HCT116 (cell line): Measurements from ENCODE around the gene PGBD4. TPM values are rescaled to one million over a fixed set of nuclear protein-coding genes. Genes with fewer than 3 reads are reported as not detected.

Experiments
- ATAC-seq: fragments of 200-7000 bp; cut with Tn5 transposase; 2 replicates; pipeline ENCODE4 v1.9.1; 2020; ENCODE audit warnings: mild to moderate bottlenecking, moderate library complexity
- BruUV-seq: library from RNA; stranded (reverse); fragments of 400-500 nt; replicated peaks from 2 replicates; lab custom pipeline; 2021; lab: Mats Ljungman, UMichigan
- CTCF ChIA-PET: fragments of 300-600 bp; sonication (Branson Sonifier 250); formaldehyde crosslinking; loops from one replicate; lab custom pipeline; 2021; ENCODE audit warnings: antibody characterized with exemption; lab: Charles Lee
- POLR2A ChIA-PET: fragments of 300-600, 350-600 bp; sonication (Branson Sonifier 250); formaldehyde crosslinking; loops from one replicate; lab custom pipeline; 2021; ENCODE audit warnings: antibody characterized with exemption; lab: Charles Lee
- RAD21 ChIA-PET, 2 experiments: fragments of 300-600 bp; sonication (Branson Sonifier 250); formaldehyde crosslinking; loops; one replicate each; lab custom pipeline; 2023; ENCODE audit warnings: low total read pairs in 2 of 2; ENCODE audit not compliant: uncharacterized antibody in 2 of 2, unreplicated experiment in 2 of 2, low non-redundant PET in 1 of 2; lab: Charles Lee
- DNase-seq: peaks from one replicate; pipeline ENCODE4 v3.0.0-alpha.2; 2010; ENCODE audit warnings: low read depth, low spot score
- H2AFZ ChIP-seq: fragments of 200-600 bp; shearing (Covaris generic), sonication (generic); 2 replicates; pipeline ENCODE4 v1.6.1; 2017; ENCODE audit warnings: low read depth, mixed run types, mixed read lengths, antibody characterized with exemption, low read length; ENCODE audit not compliant: poor library complexity, severe bottlenecking
- H3K27ac ChIP-seq: 2 replicates; pipeline ENCODE4 v1.5.1; 2012; ENCODE audit warnings: low read depth, low read length
- H3K27me3 ChIP-seq: fragments of 200-600 bp; sonication (generic); 2 replicates; pipeline ENCODE4 v1.6.1; 2016; ENCODE audit warnings: mixed run types, low read length, mixed read lengths; ENCODE audit not compliant: insufficient read depth
- H3K36me3 ChIP-seq, 2 experiments: fragments of 200-500 bp in 1 of 2; fragments of 200-600 bp in 1 of 2; sonication (Bioruptor generic) in 1 of 2; sonication (generic) in 1 of 2; 2 replicates each; pipeline versions ENCODE4 v1.5.1 to v1.6.1; 2014 to 2016; ENCODE audit warnings: low read length in 2 of 2, inconsistent platforms in 1 of 2, mixed read lengths in 1 of 2, mixed run types in 1 of 2; ENCODE audit not compliant: insufficient read depth in 2 of 2, control insufficient read depth in 1 of 2
- H3K4me1 ChIP-seq, 2 experiments: fragments of 200-600 bp in 1 of 2; sonication (generic) in 1 of 2; 2 replicates each; pipeline versions ENCODE4 v1.5.1 to v1.6.1; 2012 to 2017; ENCODE audit warnings: low read length in 2 of 2, inconsistent platforms in 1 of 2, mild to moderate bottlenecking in 1 of 2, mixed read lengths in 1 of 2, mixed run types in 1 of 2, moderate library complexity in 1 of 2; ENCODE audit not compliant: insufficient read depth in 2 of 2, control insufficient read depth in 1 of 2
- H3K4me2 ChIP-seq: fragments of 200-600 bp; sonication (generic); 2 replicates; pipeline ENCODE4 v1.6.1; 2017; ENCODE audit warnings: mixed run types, low read length, mixed read lengths
- H3K4me3 ChIP-seq, 2 experiments: fragments of 200-600 bp in 1 of 2; sonication (generic) in 1 of 2; replicated peaks in 1 of 2; 2 replicates each; pipeline ENCODE4 v1.5.1; 2011 to 2016; ENCODE audit warnings: low read length in 2 of 2, control low read depth in 1 of 2, low read depth in 1 of 2, mild to moderate bottlenecking in 1 of 2, mixed read lengths in 1 of 2, mixed run types in 1 of 2
- H3K79me2 ChIP-seq: fragments of 200-600 bp; sonication (generic); 2 replicates; pipeline ENCODE4 v1.6.1; 2017; ENCODE audit warnings: mild to moderate bottlenecking, mixed run types, low read length, moderate library complexity, mixed read lengths; ENCODE audit not compliant: insufficient read depth
- H3K9ac ChIP-seq: fragments of 200-600 bp; sonication (generic); 2 replicates; pipeline ENCODE4 v1.6.1; 2016; ENCODE audit warnings: low read length, mixed read lengths
- H3K9me2 ChIP-seq: fragments of 200-600 bp; sonication (generic), shearing (Covaris generic); 2 replicates; pipeline ENCODE4 v1.6.1; 2017; ENCODE audit warnings: mixed run types, mild to moderate bottlenecking, moderate library complexity; ENCODE audit not compliant: insufficient read depth
- H3K9me3 ChIP-seq, 2 experiments: fragments of 200-500 bp in 1 of 2; fragments of 200-600 bp in 1 of 2; sonication (Bioruptor generic) in 1 of 2; sonication (generic) in 1 of 2; 2 replicates each; pipeline ENCODE4 v1.6.1; 2014 to 2017; ENCODE audit warnings: low read length in 2 of 2, mixed read lengths in 2 of 2, inconsistent platforms in 1 of 2, low read depth in 1 of 2, mild to moderate bottlenecking in 1 of 2, mixed run types in 1 of 2, moderate library complexity in 1 of 2; ENCODE audit not compliant: control insufficient read depth in 1 of 2, insufficient read depth in 1 of 2
- H4K20me1 ChIP-seq: fragments of 200-600 bp; sonication (generic), shearing (Covaris generic); 2 replicates; pipeline ENCODE4 v1.6.1; 2017; ENCODE audit warnings: mixed run types, mild to moderate bottlenecking, moderate library complexity; ENCODE audit not compliant: insufficient read depth
- CBX3 ChIP-seq: IDR thresholded peaks from 2 replicates; pipeline ENCODE4 v1.6.1; 2012; ENCODE audit warnings: low read depth
- EGR1 ChIP-seq: IDR thresholded peaks from 2 replicates; pipeline ENCODE4 v1.6.1; 2012; ENCODE audit warnings: low read depth
- ELF1 ChIP-seq: IDR thresholded peaks from 2 replicates; pipeline ENCODE4 v1.6.1; 2012; ENCODE audit warnings: low read depth, borderline replicate concordance
- EZH2 ChIP-seq: fragments of 200-600 bp; sonication (generic); IDR thresholded peaks from 2 replicates; pipeline ENCODE4 v1.6.1; 2017; ENCODE audit warnings: antibody characterized with exemption, mixed run types
- EZH2phosphoT487 ChIP-seq: fragments of 200-600 bp; IDR thresholded peaks from 2 replicates; pipeline ENCODE4 v1.6.1; 2018; ENCODE audit warnings: antibody characterized with exemption, borderline replicate concordance
- FOSL1 ChIP-seq: IDR thresholded peaks from 2 replicates; pipeline ENCODE4 v1.6.1; 2012; ENCODE audit warnings: low read depth
- JUND ChIP-seq: IDR thresholded peaks from 2 replicates; pipeline ENCODE4 v1.6.1; 2012
- POLR2A ChIP-seq: IDR thresholded peaks from 2 replicates; pipeline ENCODE4 v1.7.0; 2011; ENCODE audit warnings: borderline replicate concordance; ENCODE audit not compliant: insufficient read depth, insufficient read length; ENCODE audit errors: extremely low read depth
- POLR2AphosphoS5 ChIP-seq: IDR thresholded peaks from 2 replicates; pipeline ENCODE4 v1.6.1; 2011; ENCODE audit warnings: mild to moderate bottlenecking, low read depth, low read length, moderate library complexity
- RAD21 ChIP-seq: IDR thresholded peaks from 2 replicates; pipeline ENCODE4 v1.6.1; 2012; ENCODE audit warnings: low read depth, mild to moderate bottlenecking
- SIN3A ChIP-seq: IDR thresholded peaks from 2 replicates; pipeline ENCODE4 v1.6.1; 2012; ENCODE audit warnings: low read depth
- TCF7L2 ChIP-seq: IDR thresholded peaks from 2 replicates; pipeline ENCODE4 v1.7.0; 2011; ENCODE audit warnings: borderline replicate concordance, inconsistent platforms; ENCODE audit not compliant: insufficient read depth, insufficient read length; ENCODE audit errors: extremely low read depth
- YY1 ChIP-seq: IDR thresholded peaks from 2 replicates; pipeline ENCODE4 v1.6.1; 2011; ENCODE audit warnings: low read length, low read depth, moderate library complexity, mild to moderate bottlenecking; ENCODE audit not compliant: insufficient replicate concordance; ENCODE audit errors: extremely low read depth
- ZFX ChIP-seq: fragments of 450-650 bp; IDR thresholded peaks from 2 replicates; pipeline ENCODE4 v1.6.1; 2017
- intact Hi-C: fragments of 100-400 bp; cut with micrococcal nuclease; formaldehyde crosslinking; loops from 2 replicates; pipeline ENCODE4 v1.10.0; 2022
- total RNA-seq: library from RNA; stranded (reverse); gene quantifications from one replicate; pipeline ENCODE4 v1.2.1, GENCODE V29; 2021; ENCODE audit not compliant: unreplicated experiment
- TF ChIP-seq, protein P1 (sequence below), 3 experiments: fragments of 200-600 bp in 1 of 3; sonication (generic) in 1 of 3; IDR thresholded peaks in 2 of 3; conservative IDR thresholded peaks in 1 of 3; 2 replicates each; pipeline ENCODE4 v1.5.1; 2012 to 2017; ENCODE audit warnings: low read depth in 2 of 3, low read length in 2 of 3, antibody characterized with exemption in 1 of 3, borderline replicate concordance in 1 of 3, control low read depth in 1 of 3, mild to moderate bottlenecking in 1 of 3, mixed read lengths in 1 of 3, mixed run types in 1 of 3, moderate library complexity in 1 of 3; ENCODE audit not compliant: insufficient read depth in 1 of 3
- TF ChIP-seq, protein P2 (sequence below): IDR thresholded peaks from 2 replicates; pipeline ENCODE4 v1.6.1; 2012
- TF ChIP-seq, protein P3 (sequence below): IDR thresholded peaks from 2 replicates; pipeline ENCODE4 v1.6.1; 2012; ENCODE audit warnings: low read depth

PGBD4 gene
- total RNA-seq, 1 experiment from 2014 or later: 0.96 TPM

DNA sequence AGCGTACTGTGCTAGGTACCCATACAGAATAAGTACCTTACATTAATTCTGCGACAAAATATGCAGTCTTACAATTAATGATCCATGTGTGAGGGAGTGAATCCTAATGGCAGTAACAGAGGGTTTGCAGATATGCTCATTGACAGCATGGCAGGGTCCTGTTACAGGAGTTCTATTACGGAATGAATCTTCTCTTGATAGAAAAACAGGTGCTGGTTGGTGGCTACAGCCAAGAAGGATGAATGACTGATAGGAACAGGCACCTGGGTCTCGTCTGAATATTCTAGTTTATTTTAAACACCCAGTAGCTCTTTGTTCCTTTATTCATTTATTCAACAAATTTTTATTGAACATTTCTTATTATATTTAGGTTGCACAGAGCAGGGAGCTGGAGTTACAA is 22.8 kb downstream of the PGBD4 start:
- no peaks in the 10 kb centered on the region for H4K20me1 ChIP-seq
- H3K9ac ChIP-seq: no peak overlapping the region
- H3K36me3 ChIP-seq: no peaks in the 10 kb centered on the region
- ATAC-seq (no peak), DNase-seq (no peak)
- CTCF ChIA-PET: no interaction called here
- TF ChIP-seq, protein P1, sequence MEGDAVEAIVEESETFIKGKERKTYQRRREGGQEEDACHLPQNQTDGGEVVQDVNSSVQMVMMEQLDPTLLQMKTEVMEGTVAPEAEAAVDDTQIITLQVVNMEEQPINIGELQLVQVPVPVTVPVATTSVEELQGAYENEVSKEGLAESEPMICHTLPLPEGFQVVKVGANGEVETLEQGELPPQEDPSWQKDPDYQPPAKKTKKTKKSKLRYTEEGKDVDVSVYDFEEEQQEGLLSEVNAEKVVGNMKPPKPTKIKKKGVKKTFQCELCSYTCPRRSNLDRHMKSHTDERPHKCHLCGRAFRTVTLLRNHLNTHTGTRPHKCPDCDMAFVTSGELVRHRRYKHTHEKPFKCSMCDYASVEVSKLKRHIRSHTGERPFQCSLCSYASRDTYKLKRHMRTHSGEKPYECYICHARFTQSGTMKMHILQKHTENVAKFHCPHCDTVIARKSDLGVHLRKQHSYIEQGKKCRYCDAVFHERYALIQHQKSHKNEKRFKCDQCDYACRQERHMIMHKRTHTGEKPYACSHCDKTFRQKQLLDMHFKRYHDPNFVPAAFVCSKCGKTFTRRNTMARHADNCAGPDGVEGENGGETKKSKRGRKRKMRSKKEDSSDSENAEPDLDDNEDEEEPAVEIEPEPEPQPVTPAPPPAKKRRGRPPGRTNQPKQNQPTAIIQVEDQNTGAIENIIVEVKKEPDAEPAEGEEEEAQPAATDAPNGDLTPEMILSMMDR (IDR thresholded peaks at IDR 0.05 in 2 of 3, conservative IDR thresholded peaks at IDR 0.05 in 1 of 3; ENCODE audit: borderline replicate concordance in 1 of 3, insufficient read depth in 1 of 3, low read depth in 2 of 3, low read length in 2 of 3): no peak
- no peak for TF ChIP-seq JUND
- no peak for TF ChIP-seq ZFX
- TF ChIP-seq RAD21: no peak
- TF ChIP-seq FOSL1: no peak
- TF ChIP-seq YY1: no peak
- TF ChIP-seq, protein P2, sequence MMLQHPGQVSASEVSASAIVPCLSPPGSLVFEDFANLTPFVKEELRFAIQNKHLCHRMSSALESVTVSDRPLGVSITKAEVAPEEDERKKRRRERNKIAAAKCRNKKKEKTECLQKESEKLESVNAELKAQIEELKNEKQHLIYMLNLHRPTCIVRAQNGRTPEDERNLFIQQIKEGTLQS: no peak
- TF ChIP-seq EZH2phosphoT487: no peak
- TF ChIP-seq POLR2AphosphoS5: no peak
- TF ChIP-seq, protein P3, sequence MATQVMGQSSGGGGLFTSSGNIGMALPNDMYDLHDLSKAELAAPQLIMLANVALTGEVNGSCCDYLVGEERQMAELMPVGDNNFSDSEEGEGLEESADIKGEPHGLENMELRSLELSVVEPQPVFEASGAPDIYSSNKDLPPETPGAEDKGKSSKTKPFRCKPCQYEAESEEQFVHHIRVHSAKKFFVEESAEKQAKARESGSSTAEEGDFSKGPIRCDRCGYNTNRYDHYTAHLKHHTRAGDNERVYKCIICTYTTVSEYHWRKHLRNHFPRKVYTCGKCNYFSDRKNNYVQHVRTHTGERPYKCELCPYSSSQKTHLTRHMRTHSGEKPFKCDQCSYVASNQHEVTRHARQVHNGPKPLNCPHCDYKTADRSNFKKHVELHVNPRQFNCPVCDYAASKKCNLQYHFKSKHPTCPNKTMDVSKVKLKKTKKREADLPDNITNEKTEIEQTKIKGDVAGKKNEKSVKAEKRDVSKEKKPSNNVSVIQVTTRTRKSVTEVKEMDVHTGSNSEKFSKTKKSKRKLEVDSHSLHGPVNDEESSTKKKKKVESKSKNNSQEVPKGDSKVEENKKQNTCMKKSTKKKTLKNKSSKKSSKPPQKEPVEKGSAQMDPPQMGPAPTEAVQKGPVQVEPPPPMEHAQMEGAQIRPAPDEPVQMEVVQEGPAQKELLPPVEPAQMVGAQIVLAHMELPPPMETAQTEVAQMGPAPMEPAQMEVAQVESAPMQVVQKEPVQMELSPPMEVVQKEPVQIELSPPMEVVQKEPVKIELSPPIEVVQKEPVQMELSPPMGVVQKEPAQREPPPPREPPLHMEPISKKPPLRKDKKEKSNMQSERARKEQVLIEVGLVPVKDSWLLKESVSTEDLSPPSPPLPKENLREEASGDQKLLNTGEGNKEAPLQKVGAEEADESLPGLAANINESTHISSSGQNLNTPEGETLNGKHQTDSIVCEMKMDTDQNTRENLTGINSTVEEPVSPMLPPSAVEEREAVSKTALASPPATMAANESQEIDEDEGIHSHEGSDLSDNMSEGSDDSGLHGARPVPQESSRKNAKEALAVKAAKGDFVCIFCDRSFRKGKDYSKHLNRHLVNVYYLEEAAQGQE: no peak
- no peak for TF ChIP-seq CBX3
- TF ChIP-seq EZH2: no peak
- TF ChIP-seq ELF1: no peak
- TF ChIP-seq EGR1: no peak
- TF ChIP-seq TCF7L2: no peak
- no peak for TF ChIP-seq SIN3A
- TF ChIP-seq POLR2A: no peak
- no peaks in the 10 kb centered on the region for H3K9me2 ChIP-seq
- H3K27ac ChIP-seq: no peak overlapping the region
- RAD21 ChIA-PET: no interaction called here
- no peak overlapping the region for H2AFZ ChIP-seq
- no TSS peak for BruUV-seq
- H3K27me3 ChIP-seq: no peaks in the 10 kb centered on the region
- POLR2A ChIA-PET: no interaction called here
- intact Hi-C loops: no loop called here
- no peak overlapping the region for H3K4me3 ChIP-seq
- H3K4me2 ChIP-seq: no peak overlapping the region
- H3K9me3 ChIP-seq: no peaks in the 10 kb centered on the region
- H3K79me2 ChIP-seq: no peaks in the 10 kb centered on the region
- no peaks in the 10 kb centered on the region for H3K4me1 ChIP-seq
